Measurements from ENCODE around the gene KCTD4.

Gene KCTD4

DNA sequence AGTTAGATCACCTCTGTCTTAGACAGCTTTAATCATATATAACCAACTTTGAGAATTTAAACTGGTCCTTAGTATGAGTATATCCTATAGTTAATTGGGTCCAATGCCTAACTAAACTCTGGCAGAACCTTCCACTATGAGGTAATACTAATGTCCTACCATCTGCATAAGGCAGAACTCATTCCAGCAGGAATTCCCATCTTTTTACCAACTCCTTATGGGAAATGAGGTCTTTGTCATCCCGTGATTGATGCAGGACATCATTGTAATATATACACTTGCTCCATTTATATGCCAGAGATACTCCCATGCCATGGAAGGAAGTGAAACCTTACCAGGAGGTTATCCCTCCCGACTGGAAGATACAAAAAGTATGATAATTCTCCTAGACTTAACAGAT is 2.8 kb downstream of the KCTD4 start:
- H3K27ac ChIP-seq: no peak overlapping the region

DNA sequence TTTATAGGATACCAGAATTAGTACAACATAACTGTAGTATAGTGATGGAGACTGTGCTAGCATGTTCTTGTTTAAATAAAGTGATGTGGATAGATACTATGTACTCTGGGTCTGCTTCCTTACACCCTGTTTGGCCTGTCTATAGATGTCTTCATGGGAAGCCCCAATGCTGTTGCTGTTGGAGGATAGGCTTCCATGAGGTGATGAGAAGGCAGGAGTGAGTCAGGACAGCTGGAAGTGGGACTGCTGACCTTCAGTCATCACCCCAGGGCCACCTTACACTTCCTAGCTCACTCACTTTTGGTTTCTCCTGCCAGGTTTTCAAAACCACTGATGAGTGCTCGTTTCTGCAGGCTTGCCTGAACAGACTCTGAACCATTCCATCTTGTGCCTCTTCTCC is 4.2 kb downstream of the KCTD4 start:
- H2AFZ ChIP-seq (ENCODE audit: low read depth): no peak overlapping the region
- no peaks in the 10 kb centered on the region for H3K27me3 ChIP-seq (ENCODE audit: insufficient read depth, low read depth)
- H3K36me3 ChIP-seq (ENCODE audit: insufficient read depth): no peaks in the 10 kb centered on the region
- H3K27ac ChIP-seq: no peak overlapping the region
- TF ChIP-seq, protein P1, sequence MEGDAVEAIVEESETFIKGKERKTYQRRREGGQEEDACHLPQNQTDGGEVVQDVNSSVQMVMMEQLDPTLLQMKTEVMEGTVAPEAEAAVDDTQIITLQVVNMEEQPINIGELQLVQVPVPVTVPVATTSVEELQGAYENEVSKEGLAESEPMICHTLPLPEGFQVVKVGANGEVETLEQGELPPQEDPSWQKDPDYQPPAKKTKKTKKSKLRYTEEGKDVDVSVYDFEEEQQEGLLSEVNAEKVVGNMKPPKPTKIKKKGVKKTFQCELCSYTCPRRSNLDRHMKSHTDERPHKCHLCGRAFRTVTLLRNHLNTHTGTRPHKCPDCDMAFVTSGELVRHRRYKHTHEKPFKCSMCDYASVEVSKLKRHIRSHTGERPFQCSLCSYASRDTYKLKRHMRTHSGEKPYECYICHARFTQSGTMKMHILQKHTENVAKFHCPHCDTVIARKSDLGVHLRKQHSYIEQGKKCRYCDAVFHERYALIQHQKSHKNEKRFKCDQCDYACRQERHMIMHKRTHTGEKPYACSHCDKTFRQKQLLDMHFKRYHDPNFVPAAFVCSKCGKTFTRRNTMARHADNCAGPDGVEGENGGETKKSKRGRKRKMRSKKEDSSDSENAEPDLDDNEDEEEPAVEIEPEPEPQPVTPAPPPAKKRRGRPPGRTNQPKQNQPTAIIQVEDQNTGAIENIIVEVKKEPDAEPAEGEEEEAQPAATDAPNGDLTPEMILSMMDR (conservative IDR thresholded peaks at IDR 0.05; ENCODE audit: low read depth, low read length): no peak
- no peaks in the 10 kb centered on the region for H3K79me2 ChIP-seq (ENCODE audit: insufficient read depth, low read depth)
- H3K4me1 ChIP-seq (ENCODE audit: low read depth, poor library complexity, severe bottlenecking): peaks cover 19% of the 10 kb centered on the region
- H4K20me1 ChIP-seq (ENCODE audit: insufficient read depth): no peaks in the 10 kb centered on the region
- H3K4me3 ChIP-seq (IDR thresholded peaks at IDR 0.05; ENCODE audit: insufficient read depth, low read depth, low read length): no peak overlapping the region
- no peak overlapping the region for H3K4me2 ChIP-seq
- H3K9ac ChIP-seq: no peak overlapping the region

More for the DNA sequence above, 2.8 kb downstream of the KCTD4 start:
- TF ChIP-seq, protein P1 (conservative IDR thresholded peaks at IDR 0.05; ENCODE audit: low read depth, low read length): no peak
- no peak overlapping the region for H2AFZ ChIP-seq (ENCODE audit: low read depth)
- peaks cover 31% of the 10 kb centered on the region for H3K4me1 ChIP-seq (ENCODE audit: low read depth, poor library complexity, severe bottlenecking)
- no peak overlapping the region for H3K4me3 ChIP-seq (IDR thresholded peaks at IDR 0.05; ENCODE audit: insufficient read depth, low read depth, low read length)
- no peaks in the 10 kb centered on the region for H3K27me3 ChIP-seq (ENCODE audit: insufficient read depth, low read depth)
- H4K20me1 ChIP-seq (ENCODE audit: insufficient read depth): no peaks in the 10 kb centered on the region
- no peak overlapping the region for H3K4me2 ChIP-seq
- no peaks in the 10 kb centered on the region for H3K79me2 ChIP-seq (ENCODE audit: insufficient read depth, low read depth)
- H3K36me3 ChIP-seq (ENCODE audit: insufficient read depth): no peaks in the 10 kb centered on the region
- no peak overlapping the region for H3K9ac ChIP-seq

DNA sequence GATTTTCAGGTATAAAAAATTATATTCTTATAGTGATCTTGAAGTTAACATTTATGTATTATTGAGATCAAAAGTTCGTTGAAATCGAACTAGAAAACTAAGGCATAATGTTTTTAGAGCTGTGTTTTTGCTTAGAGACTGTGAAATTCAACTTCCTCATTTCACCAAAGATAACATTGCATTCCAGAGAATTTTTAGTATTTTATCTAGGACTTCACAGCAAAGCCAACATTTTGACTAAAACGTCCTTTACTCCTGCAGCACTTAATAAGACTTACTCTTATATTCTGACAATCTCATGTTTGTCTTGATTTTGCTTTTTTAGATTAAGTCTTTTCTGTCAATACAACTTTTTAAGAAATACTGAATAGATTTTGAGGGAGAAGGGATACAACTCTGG is 4.7 kb downstream of the KCTD4 start:
- H3K36me3 ChIP-seq (ENCODE audit: insufficient read depth): no peaks in the 10 kb centered on the region
- H4K20me1 ChIP-seq (ENCODE audit: insufficient read depth): no peaks in the 10 kb centered on the region
- H3K9ac ChIP-seq: no peak overlapping the region
- H3K79me2 ChIP-seq (ENCODE audit: insufficient read depth, low read depth): no peaks in the 10 kb centered on the region
- TF ChIP-seq, protein P1 (conservative IDR thresholded peaks at IDR 0.05; ENCODE audit: low read depth, low read length): no peak
- no peak overlapping the region for H3K27ac ChIP-seq
- no peak overlapping the region for H2AFZ ChIP-seq (ENCODE audit: low read depth)
- H3K27me3 ChIP-seq (ENCODE audit: insufficient read depth, low read depth): no peaks in the 10 kb centered on the region
- no peak overlapping the region for H3K4me3 ChIP-seq (IDR thresholded peaks at IDR 0.05; ENCODE audit: insufficient read depth, low read depth, low read length)
- H3K4me1 ChIP-seq (ENCODE audit: low read depth, poor library complexity, severe bottlenecking): peaks cover 19% of the 10 kb centered on the region
- H3K4me2 ChIP-seq: no peak overlapping the region

DNA sequence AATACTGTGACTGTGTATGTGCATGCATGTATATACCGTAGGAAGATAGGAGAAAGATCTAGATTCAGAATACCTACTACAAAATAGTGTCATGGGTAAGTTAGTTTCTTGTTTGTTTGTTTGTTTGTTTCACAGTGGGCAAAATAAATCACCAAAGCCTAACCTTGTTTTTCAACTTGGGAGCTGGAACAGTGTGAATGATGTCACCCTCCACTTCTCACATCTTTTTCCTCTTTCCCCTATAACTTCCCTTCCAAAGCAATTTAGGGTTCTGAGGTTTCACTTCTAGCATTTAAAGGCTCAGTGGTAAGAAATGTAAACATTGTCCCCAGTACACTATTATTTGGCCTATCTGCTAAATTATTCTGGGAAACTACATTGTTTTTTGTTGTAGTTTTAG is 5.4 kb downstream of the KCTD4 start:
- H3K27ac ChIP-seq: no peak overlapping the region
- H3K4me2 ChIP-seq: no peak overlapping the region
- H3K79me2 ChIP-seq (ENCODE audit: insufficient read depth, low read depth): no peaks in the 10 kb centered on the region
- H3K9ac ChIP-seq: no peak overlapping the region
- H3K36me3 ChIP-seq (ENCODE audit: insufficient read depth): no peaks in the 10 kb centered on the region
- no peaks in the 10 kb centered on the region for H4K20me1 ChIP-seq (ENCODE audit: insufficient read depth)
- TF ChIP-seq, protein P1 (conservative IDR thresholded peaks at IDR 0.05; ENCODE audit: low read depth, low read length): no peak
- no peaks in the 10 kb centered on the region for H3K27me3 ChIP-seq (ENCODE audit: insufficient read depth, low read depth)
- peaks cover 19% of the 10 kb centered on the region for H3K4me1 ChIP-seq (ENCODE audit: low read depth, poor library complexity, severe bottlenecking)
- no peak overlapping the region for H3K4me3 ChIP-seq (IDR thresholded peaks at IDR 0.05; ENCODE audit: insufficient read depth, low read depth, low read length)
- no peak overlapping the region for H2AFZ ChIP-seq (ENCODE audit: low read depth)

Measured in KMS-11 (cell line).